ENCODE results near the gene SOCS3. TPM values are rescaled to one million over a fixed set of nuclear protein-coding genes. Genes with fewer than 3 reads are reported as not detected.

SOCS3 gene
- total RNA-seq, 1 donor from 2014 or later = 620 TPM

DNA sequence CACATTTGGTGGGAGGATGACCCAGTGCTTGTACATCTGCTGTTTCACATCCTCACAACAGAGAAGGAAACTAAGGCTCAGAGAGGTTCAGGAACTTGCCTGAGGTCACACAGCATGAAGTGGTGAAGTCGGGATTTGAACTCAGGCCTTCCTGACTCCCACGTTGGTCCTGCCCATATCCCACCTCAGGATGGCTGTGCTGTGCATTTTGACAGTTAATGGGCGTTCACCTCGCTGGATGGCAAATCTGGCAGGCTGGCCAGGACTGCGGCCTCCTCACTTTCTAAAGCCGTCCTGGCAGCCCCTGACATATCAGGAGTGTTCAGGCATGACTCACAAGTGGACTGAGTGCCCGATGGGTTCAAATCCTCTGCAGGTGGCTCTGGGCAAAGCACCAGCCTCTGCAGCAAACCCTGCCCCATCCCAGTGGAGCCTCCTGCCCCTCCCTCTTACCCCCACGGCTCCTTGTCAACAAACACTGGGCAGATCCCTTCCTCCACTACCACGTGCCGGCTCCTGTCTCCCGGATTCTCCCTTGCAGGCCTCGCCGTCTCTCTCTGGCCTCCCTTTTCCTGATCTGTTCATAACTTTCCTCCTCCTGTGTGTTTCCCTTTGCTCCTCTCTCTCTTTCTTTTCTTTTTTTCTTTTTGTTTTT lies 29.2 kb downstream of the SOCS3 start:
- intact Hi-C loops (cut with DNase I) = no loop called here
- Histone ChIP-seq H3K9me3 (no peaks in the 10 kb centered on the region), H3K4me3 (no peak overlapping the region), H3K4me1 (no peaks in the 10 kb centered on the region), H3K27ac (no peak overlapping the region), H3K36me3 (no peaks in the 10 kb centered on the region), H3K27me3 (no peaks in the 10 kb centered on the region)
- TF ChIP-seq, protein P1, sequence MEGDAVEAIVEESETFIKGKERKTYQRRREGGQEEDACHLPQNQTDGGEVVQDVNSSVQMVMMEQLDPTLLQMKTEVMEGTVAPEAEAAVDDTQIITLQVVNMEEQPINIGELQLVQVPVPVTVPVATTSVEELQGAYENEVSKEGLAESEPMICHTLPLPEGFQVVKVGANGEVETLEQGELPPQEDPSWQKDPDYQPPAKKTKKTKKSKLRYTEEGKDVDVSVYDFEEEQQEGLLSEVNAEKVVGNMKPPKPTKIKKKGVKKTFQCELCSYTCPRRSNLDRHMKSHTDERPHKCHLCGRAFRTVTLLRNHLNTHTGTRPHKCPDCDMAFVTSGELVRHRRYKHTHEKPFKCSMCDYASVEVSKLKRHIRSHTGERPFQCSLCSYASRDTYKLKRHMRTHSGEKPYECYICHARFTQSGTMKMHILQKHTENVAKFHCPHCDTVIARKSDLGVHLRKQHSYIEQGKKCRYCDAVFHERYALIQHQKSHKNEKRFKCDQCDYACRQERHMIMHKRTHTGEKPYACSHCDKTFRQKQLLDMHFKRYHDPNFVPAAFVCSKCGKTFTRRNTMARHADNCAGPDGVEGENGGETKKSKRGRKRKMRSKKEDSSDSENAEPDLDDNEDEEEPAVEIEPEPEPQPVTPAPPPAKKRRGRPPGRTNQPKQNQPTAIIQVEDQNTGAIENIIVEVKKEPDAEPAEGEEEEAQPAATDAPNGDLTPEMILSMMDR (IDR thresholded peaks at IDR 0.05) = no peak
- DNase-seq (ENCODE audit: low spot score in 2 of 2) = no peak

DNA sequence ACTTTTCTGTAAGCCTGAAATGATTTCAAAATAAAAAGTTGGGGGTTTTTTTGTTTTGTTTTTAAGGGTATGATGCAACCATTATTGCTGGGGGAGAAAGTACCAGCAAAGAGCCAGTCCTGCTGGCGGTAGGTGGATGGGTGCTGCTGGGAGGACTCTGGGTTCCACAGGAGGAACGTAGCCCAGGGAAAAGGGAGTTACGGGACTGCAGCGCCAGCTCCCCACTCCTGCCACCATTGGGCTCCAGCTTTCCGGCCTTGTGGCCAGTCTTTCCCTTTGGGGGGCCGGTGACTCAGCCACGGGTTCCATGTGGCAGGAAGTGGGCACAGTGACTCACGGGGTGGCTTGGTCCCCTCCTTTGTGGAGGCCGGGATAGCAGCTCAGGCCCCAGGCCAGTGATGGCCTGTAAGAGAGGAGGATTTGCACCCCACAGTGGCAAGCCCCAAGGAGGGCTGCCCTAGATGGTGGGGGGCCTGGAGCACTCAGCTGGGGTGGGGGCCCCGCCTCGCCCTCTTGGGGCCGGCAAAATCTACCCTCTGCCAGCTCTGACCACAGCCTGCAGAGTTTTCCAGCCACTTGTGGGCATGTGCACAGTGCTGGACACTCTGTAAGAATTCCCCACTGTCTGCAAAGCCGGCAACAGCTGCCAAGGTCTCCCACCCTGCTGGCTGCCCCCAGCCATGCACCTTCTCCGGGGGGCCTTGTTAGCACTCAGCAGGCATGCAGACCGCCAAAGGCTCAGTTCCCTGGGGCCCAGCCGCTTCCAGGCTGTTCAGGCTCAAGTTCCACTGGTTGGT lies 30.4 kb downstream of the SOCS3 start:
- TF ChIP-seq, protein P1 (IDR thresholded peaks at IDR 0.05) = no peak
- Histone ChIP-seq H3K36me3 (no peaks in the 10 kb centered on the region), H3K4me3 (no peak overlapping the region), H3K27me3 (no peaks in the 10 kb centered on the region), H3K9me3 (no peaks in the 10 kb centered on the region), H3K4me1 (peaks cover 0 to 5% of the 10 kb centered on the region in 2 donors), H3K27ac (peak overlapping the region in 1 of 2 donors; percentile 16)
- DNase-seq (ENCODE audit: low spot score in 2 of 2) = no peak
- intact Hi-C loops (cut with DNase I) = no loop called here

DNA sequence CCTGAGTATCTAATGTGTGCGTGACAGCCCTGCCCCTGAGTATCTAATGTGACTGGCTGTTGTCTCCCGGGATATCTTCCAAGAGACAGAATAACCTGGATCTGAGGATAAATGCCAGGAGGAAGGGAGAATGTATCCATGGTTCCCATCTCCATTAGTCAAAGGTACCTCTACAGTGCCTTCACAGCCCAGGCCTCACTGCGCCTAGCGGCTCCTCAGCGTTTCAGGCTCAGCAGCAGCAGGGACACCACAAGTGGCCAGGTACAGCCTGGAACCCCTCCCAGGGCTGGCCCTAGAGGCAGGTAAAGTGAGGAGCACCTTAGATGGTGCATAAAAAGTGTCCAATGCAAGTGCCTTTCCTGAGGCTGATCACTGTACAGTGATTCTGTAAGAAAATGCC lies 32.0 kb downstream of the SOCS3 start:
- H3K27me3 ChIP-seq = no peaks in the 10 kb centered on the region
- no peak overlapping the region for H3K27ac ChIP-seq
- no peaks in the 10 kb centered on the region for H3K9me3 ChIP-seq
- H3K36me3 ChIP-seq = no peaks in the 10 kb centered on the region
- intact Hi-C loops (cut with DNase I) = no loop called here
- H3K4me3 ChIP-seq = no peak overlapping the region
- no peak for DNase-seq (ENCODE audit: low spot score in 2 of 2)
- peaks cover 0 to 12% of the 10 kb centered on the region in 2 donors for H3K4me1 ChIP-seq
- TF ChIP-seq, protein P1 (IDR thresholded peaks at IDR 0.05) = no peak

DNA sequence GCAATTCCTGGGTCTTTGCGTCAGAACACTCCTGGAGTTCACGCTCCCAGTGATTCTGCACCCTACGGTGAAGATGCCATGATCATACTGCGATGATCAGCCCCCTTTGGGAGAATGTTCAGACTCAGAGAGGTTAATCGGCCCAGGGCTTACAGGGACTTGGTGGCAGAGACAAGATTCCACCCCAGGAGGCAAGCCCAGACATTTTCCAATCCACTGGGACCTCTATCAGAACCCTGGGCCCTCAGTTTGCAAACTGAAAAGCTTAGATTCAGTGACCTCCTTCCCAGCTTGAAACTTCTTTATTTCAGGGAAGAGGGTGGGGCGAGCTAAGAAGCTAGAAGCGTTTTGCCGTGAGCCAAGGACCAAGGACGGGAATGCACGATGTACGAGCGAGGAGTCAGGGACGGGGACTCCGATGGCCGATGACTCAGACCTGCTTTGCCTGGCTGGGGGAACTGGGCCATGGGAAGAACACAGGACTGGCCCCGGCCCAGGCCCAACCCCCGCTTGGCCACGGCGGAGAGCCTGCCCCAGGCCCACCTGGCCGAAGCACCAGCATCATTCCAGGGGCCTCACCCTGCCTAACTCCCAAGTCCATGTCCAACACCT lies 34.7 kb downstream of the SOCS3 start:
- peak in 1 of 2 donors; percentile 80 for DNase-seq (ENCODE audit: low spot score in 2 of 2)
- Histone ChIP-seq H3K9me3 (no peaks in the 10 kb centered on the region), H3K27me3 (no peaks in the 10 kb centered on the region), H3K4me1 (peaks cover 0 to 12% of the 10 kb centered on the region in 2 donors), H3K27ac (peak overlapping the region; percentile 58 to 83), H3K36me3 (no peaks in the 10 kb centered on the region), H3K4me3 (no peak overlapping the region)
- intact Hi-C loops (cut with DNase I) = no loop called here
- TF ChIP-seq, protein P1 (IDR thresholded peaks at IDR 0.05) = no peak

DNA sequence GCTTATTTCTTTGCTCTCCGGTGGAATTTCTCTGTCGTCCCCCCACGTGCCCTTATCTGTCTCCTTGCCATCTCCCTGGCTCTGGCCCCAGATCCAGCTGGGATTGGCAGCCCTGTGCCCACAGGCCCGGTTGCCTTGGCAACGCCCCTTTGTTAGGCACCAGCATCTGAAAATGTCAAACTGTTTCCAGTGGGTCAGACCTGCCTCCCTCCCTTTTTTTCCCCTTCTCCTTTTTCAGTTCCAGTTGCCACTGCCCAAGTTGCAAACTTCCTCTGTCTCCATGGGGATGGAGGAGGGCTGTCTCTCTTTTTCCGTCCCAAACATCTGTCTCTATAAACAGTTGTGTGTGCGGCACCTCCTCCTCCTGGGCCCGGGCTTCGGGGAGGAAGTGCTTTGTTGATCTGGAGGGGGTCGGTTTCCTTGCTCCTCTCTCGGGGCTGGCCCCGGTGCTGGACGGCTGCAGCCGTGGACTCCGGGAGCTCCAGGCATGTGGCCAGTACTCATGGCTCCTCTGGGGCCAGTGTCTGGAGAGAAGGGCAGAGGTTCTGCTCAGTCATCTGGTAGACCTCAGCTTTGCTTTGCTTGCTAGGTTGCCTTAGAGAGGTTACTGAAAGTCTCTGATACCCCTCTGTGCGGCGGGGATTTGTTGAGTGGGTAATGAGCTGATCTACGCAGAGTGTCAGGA lies 35.3 kb downstream of the SOCS3 start:
- peak; percentile 53 to 92 for DNase-seq (ENCODE audit: low spot score in 2 of 2)
- Histone ChIP-seq H3K36me3 (no peaks in the 10 kb centered on the region), H3K27ac (peak overlapping the region; percentile 58 to 83), H3K4me1 (peaks cover 0 to 12% of the 10 kb centered on the region in 2 donors), H3K4me3 (peak overlapping the region in 1 of 2 donors; percentile 27), H3K9me3 (no peaks in the 10 kb centered on the region), H3K27me3 (no peaks in the 10 kb centered on the region)
- intact Hi-C loops (cut with DNase I) = loop anchor here (1.0 kb wide), 1 partner anchor 18 kb away; no protein-coding TSS in a partner anchor
- TF ChIP-seq, protein P1 (IDR thresholded peaks at IDR 0.05) = no peak
